ENCODE results near the gene PHPT1. TPM values are rescaled to one million over a fixed set of nuclear protein-coding genes. Genes with fewer than 3 reads are reported as not detected.
A peak's percentile ranks its signal among the peaks of the same experiment; 100 is the strongest.

PHPT1 gene
- total and polyA plus RNA-seq, 11 donors, result 225 to 717 (median 266) TPM

DNA sequence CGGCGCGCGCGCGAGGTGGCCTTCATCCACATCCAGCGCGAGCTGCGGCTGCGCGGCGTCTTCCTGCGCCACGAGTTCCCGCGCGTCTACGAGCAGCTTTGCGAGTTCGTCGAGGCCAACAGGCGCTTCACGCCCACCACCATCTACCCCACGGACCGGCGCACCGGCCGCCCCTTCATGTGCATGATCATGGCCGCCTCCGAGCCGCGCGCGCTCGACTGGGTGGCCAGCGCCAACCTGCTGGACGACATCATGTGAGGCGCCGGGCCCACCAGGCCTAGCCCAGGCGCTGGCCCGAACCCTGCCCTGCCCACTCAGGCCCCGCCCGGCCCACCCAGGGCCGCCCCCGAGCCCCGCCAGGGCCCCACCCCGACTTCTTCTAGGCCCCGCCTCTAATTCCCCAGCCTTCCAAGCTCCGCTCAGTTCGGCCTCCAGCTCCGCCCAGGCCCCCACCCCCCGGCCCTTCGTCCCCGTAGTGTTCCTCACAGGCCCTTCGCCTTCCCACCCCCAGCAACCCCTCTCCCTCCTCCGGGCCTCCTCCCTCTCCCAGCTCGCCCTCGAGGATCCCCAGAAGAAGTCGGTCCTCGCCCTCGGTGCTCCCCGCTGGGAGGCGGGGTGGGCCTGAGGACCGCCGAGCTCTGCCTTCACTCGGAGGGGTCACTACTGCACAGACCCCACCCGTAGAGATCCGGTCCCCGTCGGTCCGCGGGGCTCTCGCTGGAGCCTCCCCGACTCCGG lies 2.0 kb upstream of the PHPT1 start:
- TF ChIP-seq, protein P1, sequence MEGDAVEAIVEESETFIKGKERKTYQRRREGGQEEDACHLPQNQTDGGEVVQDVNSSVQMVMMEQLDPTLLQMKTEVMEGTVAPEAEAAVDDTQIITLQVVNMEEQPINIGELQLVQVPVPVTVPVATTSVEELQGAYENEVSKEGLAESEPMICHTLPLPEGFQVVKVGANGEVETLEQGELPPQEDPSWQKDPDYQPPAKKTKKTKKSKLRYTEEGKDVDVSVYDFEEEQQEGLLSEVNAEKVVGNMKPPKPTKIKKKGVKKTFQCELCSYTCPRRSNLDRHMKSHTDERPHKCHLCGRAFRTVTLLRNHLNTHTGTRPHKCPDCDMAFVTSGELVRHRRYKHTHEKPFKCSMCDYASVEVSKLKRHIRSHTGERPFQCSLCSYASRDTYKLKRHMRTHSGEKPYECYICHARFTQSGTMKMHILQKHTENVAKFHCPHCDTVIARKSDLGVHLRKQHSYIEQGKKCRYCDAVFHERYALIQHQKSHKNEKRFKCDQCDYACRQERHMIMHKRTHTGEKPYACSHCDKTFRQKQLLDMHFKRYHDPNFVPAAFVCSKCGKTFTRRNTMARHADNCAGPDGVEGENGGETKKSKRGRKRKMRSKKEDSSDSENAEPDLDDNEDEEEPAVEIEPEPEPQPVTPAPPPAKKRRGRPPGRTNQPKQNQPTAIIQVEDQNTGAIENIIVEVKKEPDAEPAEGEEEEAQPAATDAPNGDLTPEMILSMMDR (IDR thresholded peaks at IDR 0.05), result no peak
- TF ChIP-seq POLR2A (IDR thresholded peaks at IDR 0.05), result no peak
- H3K36me3 ChIP-seq, result peaks cover 0 to 15% (median 9%) of the 10 kb centered on the region in 9 donors
- H3K9me3 ChIP-seq, result no peaks in the 10 kb centered on the region
- peak overlapping the region in 11 of 12 donors; percentile 85 to 97 (median 92) for H3K27ac ChIP-seq
- DNase-seq (peak; percentile 68 to 88 (median 79)), ATAC-seq (peak; percentile 3 to 25 (median 12))
- H3K4me1 ChIP-seq, result peaks cover 14 to 80% (median 45%) of the 10 kb centered on the region in 12 donors
- peak overlapping the region; percentile 63 to 93 (median 84) for H3K4me3 ChIP-seq
- peaks cover 0 to 44% (median 19%) of the 10 kb centered on the region in 9 donors for H3K27me3 ChIP-seq
- 2 to 4% (median 3%) methylated on average over 25 to 75 of the region's 75 CpGs for WGBS, 4 donors
- intact Hi-C loops (cut with DNase I), result loop anchor here in 9 of 10 donors (5.0 to 10.0 kb wide), 6 partner anchors 52 to 190 kb away; partner anchors contain the start of genes TMEM141 (in 6 of the 9), FBXW5 (in 3 of the 9), CCDC183 (in 2 of the 9) and FUT7 (in 2 of the 9)

DNA sequence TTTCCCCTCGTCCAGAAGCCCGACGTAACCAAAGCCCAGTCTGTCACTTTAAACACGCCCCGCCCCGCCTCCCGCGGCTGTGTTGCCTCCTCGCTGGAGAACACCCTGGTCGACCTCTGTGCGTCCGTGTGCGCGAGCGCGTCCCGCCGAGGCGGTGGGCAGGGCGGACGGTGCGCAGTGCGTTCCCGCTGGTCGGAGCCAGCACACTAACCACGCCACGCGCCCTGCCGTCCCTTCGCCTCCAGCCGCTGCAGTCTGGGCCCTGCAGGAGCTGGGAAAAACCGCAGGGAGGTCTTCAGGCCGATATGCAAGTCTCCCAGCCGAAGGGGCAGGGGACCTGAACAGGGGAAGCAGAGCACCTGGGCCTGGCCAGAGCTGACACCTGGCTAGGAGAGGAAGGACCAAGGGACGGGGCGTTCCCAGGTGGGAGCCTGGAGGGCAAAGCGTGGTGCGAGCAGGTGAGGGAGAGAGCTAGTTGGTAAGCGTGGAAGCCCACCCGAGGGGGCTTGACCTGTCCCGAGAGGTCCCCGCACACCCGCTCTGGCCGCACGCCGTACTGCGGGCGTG lies 1.3 kb upstream of the PHPT1 start:
- ATAC-seq, result peak in 3 of 4 donors; percentile 38 to 60 (median 56)
- H3K4me3 ChIP-seq, result peak overlapping the region; percentile 63 to 93 (median 84)
- H3K4me1 ChIP-seq, result peaks cover 14 to 75% (median 40%) of the 10 kb centered on the region in 12 donors
- WGBS, 4 donors, result 0 to 2% (median 1%) methylated on average over 26 to 48 of the region's 48 CpGs
- peak; percentile 88 to 97 (median 94) for DNase-seq
- intact Hi-C loops (cut with DNase I), result loop anchor here in 9 of 10 donors (2.0 to 10.0 kb wide), 10 partner anchors 19 to 189 kb away; partner anchors contain the start of genes TMEM141 (in 6 of the 9), FBXW5 (in 5 of the 9), C8G (in 2 of the 9) and CCDC183 (in 2 of the 9)
- H3K9me3 ChIP-seq, result no peaks in the 10 kb centered on the region
- H3K27me3 ChIP-seq, result peaks cover 0 to 42% (median 19%) of the 10 kb centered on the region in 9 donors
- peaks cover 0 to 15% (median 9%) of the 10 kb centered on the region in 9 donors for H3K36me3 ChIP-seq
- peak overlapping the region; percentile 59 to 97 (median 92) for H3K27ac ChIP-seq
- TF ChIP-seq, protein P1 (IDR thresholded peaks at IDR 0.05), result no peak
- peak; percentile 55 to 84 for TF ChIP-seq POLR2A (IDR thresholded peaks at IDR 0.05)

DNA sequence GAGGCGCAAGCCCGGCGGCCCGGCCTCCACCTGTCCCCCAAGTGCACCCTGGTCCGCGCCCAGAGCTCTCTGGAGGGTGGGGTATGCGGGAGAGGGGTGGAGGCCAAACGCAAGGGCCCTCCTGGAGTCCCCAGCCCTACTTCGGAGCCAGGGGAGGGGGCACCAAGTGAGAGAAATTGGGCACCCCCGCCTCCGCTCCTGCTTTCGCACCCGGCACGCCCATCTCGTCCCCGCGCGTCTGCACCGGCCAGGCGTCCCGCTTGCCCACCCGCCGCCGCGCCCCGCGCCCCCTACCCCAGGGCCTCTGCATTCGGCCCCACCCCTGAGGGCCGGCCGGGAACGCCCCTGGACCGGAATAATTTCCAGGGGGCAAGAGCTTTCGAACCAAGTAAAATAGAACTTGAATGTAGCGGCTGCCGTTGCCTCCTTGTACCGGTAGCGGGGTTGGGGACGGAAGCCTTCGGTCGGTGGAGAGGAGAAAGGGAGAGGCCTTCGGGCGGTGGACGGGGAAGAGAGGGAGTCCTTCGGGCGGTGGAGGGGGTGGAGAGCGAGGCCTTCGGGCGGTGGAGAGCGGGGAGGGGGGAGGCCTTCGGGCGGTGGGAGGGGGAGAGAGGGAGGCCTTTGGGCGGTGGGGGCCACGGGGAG lies 694 bp upstream of the PHPT1 start:
- no peaks in the 10 kb centered on the region for H3K9me3 ChIP-seq
- DNase-seq, result no peak
- H3K27me3 ChIP-seq, result peaks cover 0 to 36% (median 15%) of the 10 kb centered on the region in 9 donors
- peaks cover 0 to 15% (median 9%) of the 10 kb centered on the region in 9 donors for H3K36me3 ChIP-seq
- H3K4me3 ChIP-seq, result peak overlapping the region; percentile 63 to 93 (median 84)
- TF ChIP-seq, protein P1 (IDR thresholded peaks at IDR 0.05), result peak in 1 of 12 donors; percentile 2
- TF ChIP-seq POLR2A (IDR thresholded peaks at IDR 0.05), result no peak
- WGBS, 4 donors, result 1 to 2% (median 1%) methylated on average over 16 to 53 of the region's 53 CpGs
- H3K27ac ChIP-seq, result peak overlapping the region; percentile 59 to 97 (median 92)
- ATAC-seq, result peak; percentile 15 to 41 (median 22)
- H3K4me1 ChIP-seq, result peaks cover 10 to 68% (median 35%) of the 10 kb centered on the region in 12 donors
- intact Hi-C loops (cut with DNase I), result loop anchor here in 9 of 10 donors (1.0 to 10.0 kb wide), 11 partner anchors 18 to 189 kb away; partner anchors contain the start of genes TMEM141 (in 6 of the 9), FBXW5 (in 5 of the 9), TRAF2 (in 3 of the 9) and C8G (in 2 of the 9)
